Dermis microvascular lymphatic vessel endothelial cell (primary cell): ENCODE results near the gene RAB6A. TPM values are rescaled to one million over a fixed set of nuclear protein-coding genes. Genes with fewer than 3 reads are reported as not detected.

ENCODE experiments used
- DNase-seq, 2 donors: peaks; one replicate each; pipeline versions ENCODE4 v3.0.0 to v3.0.0-alpha.2; 2010; ENCODE audit warnings: low read depth in 2 of 2
- total RNA-seq: library from RNA; depleted of rRNA; stranded (reverse); fragments of >200 nt; gene quantifications from 2 replicates; pipeline ENCODE4 v1.2.1, GENCODE V29; 2014

RAB6A gene
- total RNA-seq, 1 donor from 2014 or later = 80.4 TPM

DNA sequence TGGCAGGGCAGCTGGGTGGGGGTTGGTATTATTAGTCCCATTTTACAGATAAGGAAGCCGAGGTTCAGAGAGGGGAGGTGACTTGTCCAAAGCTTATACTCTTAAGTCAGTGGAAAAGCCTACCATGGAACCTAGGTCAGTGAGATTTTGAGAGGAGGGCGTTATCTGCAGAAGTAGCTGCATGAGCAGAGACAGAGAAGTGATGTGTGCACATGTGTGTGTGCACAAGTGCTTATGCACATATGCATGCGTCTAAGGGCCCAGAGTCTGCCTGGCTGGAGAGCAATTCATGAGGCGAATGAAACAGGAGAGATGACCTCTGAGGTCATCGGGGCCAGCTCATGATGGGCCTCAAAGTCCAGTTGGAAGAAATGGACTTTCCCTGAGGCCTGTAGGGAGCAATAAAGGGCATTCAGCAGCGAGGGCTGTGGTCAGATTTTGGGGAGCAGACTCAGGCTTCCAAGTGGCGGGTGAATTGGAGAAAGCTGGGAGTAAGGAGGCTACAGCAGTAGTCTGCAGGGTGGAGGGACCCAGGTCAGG is 106.3 kb downstream of the RAB6A start:
- DNase-seq = no peak

DNA sequence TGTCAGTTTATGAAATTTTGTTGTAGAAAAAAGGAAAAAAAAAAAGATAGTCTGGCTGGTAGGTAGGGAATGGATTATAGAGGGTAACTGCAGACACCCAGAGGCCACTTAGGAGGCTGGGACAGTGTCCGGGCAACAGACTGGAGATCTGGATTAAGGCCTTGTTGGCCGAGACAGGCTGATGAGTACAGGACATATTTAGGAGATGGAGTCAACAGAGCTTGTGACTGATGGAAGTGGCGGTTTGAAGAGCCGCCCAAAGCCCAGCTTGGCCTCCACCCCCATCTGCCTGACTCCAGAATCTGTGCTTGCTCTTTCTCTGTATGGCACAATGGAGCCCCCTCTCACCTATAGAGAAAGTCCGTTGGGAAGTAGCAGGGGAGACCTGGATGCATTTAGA is 106.9 kb downstream of the RAB6A start:
- DNase-seq = no peak

DNA sequence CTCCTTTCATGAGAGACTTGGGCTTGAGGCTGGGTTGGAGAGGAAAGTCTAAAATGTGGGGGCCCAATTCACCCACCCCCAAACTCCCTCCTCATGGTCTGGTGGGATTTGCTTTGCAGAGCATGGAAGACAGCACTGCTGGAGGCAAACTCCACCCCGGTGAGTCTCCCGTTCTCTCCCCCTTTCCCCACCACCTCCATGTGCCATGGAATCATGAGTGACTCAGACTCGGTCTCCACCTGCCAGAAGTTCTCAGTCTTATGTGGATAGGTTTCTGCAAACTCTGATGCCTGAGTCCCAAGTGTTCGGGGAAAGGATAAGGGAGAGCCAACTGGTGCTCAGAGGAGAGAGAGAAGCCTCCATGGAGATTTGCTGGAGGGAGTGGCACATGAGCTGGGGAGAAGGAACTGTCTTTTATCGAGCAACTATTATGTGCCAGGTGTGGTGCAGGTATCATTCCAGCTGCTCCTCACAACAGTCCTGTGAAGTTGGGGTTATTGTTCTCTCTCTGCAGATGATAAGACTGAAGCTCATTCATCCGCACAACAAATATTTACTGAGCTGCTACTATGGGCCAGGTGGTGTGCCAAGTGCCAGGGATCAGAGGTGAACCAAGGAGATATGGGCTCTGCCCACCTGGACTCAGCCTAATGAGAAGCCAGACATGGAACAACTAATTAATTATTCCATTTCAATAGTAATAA is 107.9 kb downstream of the RAB6A start:
- DNase-seq = no peak

DNA sequence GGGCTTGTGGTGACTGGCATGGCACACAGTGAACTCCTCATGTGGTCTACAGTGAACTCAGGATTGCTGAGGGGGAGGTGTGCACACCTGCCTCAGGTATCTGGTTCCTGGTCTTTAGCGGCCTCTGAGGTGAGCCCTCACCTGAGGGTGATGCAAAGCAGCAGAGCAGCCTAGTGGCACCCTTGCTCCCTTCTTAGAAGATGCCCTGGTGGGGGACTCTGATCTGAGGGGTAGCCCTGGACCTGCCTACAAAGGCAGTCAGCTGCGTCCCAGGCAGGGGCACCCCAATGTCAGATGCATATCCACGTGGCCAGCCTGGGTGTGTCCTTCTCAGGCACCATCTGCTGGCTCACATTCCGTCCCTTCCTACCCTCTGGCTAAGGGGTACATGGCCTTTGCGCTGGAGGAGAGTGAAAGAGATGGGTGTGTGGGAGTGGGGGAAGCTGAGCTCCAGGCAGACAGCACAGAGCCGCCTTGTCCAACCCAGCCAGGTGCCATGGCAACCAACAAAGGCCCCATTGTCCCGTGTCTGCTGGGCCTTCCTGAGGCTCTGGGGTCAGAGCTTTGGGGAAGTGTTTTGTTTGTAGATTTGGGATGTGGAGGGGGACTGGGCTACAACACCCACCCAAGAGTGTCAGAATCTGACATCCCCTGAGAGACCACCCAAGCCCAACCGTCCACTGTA is 108.7 kb downstream of the RAB6A start:
- DNase-seq = peak; percentile 33 to 40

DNA sequence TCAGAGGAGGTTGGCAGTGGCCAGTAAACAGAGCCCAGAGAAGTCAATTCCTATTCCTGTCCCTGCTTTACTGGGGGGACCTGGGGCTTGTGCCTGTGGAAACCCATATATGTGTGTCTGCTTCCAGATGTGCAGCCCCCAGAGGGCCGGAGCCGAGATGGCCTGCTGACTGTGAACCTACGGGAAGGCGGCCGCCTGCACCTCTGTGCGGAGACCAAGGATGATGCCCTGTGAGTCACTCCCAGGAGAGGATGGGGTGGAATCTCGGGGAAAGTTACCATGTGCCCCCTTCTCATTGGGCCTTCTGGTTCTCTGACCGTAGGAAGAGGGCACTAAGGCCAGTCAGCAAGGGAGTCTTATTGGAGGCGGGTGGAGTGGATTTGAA is 109.2 kb downstream of the RAB6A start:
- DNase-seq = no peak

DNA sequence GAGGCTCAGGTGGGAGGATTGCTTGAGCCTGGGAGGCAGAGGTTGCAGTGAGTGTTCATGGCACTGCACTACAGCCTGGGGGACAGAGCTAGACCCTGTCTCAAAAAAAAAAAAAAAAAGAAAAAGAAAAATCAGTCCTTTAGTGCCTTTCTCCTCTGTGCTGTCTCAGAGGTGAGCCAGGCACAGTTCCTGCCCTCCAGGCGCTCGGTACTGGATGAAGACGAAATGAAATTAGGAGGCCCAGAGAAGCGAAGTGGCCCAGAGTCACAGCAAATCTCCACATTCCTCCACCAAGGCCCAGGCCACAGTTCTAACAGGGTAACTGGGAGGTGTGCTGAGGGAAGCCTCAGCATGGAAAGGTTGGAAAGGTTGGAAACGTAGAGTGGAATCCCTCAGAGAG is 109.6 kb downstream of the RAB6A start:
- no peak for DNase-seq

DNA sequence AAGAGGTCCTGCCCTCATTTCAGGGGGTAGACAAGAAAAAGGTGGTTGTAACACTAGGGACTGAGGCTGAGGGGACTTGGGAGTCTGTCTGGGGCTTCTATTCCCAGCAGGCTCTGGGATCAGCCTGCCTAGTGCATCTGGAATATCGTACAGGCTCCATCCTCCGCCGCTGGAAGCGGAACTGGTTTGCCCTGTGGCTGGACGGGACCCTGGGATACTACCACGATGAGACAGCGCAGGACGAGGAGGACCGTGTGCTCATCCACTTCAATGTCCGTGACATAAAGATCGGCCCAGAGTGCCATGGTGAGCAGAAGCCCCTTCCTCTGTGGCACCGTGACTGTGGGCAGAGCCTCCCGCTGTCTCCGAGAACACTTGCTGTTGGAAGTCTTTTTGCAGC is 110.5 kb downstream of the RAB6A start:
- DNase-seq = no peak

DNA sequence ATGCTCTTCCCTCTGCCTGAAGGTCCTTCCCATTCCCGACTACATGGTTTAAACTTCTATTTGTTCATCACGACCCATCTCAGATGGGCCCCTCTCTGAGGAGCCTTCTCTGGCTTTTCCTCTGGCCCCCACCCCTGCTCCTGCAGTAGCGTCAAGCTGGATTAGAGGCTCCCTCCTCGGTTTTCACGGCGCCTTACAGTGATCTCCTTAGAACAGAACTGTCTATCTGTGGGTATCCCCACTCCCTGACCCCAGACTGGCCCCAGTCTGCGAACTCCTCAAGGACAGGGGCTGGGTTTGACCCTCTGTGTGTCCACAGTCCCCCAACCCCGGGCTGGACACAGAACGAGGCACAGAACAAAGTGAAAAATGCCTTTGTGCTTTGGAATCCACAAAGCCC is 111.7 kb downstream of the RAB6A start:
- no peak for DNase-seq

DNA sequence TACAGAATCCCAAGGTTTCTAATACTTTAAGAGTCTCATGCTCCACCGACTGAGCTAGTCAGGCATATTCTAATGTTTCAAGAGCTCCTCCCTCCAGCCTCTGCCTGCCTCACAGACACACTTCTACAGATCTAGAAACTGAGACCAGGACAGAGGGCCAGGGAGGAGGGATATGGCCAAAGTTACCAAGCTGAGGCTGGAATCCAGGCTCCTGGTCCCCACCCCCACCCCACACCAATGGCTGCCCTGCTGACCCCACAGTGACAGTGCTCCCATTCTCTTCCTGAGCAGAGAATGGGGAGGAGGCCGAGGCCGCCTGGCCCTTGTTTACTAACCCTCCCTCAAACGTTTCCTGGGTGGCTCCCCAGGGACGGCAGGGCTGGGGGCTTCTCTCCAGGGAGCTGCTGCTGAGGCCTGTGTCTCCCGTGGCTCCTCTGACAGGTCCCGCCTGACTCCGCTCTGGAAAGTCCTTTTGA is 112.3 kb downstream of the RAB6A start:
- DNase-seq = no peak

DNA sequence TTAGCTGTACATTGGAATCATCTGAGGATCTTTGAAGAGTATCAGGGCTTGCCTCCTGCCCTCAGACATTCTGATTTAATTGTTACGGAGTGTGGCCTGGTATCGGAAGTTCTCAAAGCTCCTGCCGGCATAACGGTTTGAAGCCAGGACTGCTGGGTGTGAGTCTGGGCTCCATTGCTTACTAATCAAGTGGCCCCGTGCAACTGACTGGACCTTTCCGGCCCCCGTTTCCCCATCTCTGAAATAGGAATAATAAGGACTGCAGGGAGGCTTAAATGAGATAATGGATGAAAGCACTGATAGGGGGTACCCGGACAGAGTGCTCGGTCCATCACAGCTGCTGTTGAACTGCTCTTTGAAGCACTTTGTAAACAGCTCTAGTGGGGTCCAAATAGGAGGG is 112.8 kb downstream of the RAB6A start:
- DNase-seq = no peak

DNA sequence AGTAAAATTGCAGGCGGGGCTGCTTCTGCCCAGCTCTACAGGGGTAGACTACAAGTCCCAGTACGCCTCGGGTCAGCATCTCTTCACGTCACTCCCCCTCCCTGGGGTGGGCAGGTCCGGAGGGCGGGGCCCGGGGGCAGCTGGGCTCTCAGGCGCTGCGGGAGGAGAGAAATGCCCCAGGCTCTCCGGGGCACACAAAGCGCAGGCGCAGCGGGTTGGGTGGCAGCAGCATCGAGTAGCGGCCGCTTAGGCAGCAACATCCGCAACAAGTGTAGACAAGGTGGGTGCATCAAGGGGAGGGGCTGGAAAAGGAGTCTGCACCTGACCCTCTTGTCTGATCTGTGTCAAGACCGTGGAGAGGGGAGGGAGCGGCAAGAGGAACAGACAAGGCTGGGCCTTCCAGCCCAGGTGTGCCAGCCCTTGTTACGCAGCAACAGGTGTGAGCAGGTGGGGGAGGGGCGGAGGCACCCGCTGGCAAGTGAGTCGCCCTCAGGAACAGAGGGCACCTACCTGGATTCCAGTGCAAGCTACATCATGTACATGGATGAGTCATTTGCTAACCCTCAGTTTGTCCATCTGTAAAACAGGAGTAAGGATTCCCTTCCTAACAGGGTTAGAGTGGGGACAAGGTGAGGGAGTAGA is 113.3 kb downstream of the RAB6A start:
- DNase-seq = peak; percentile 59 to 79

DNA sequence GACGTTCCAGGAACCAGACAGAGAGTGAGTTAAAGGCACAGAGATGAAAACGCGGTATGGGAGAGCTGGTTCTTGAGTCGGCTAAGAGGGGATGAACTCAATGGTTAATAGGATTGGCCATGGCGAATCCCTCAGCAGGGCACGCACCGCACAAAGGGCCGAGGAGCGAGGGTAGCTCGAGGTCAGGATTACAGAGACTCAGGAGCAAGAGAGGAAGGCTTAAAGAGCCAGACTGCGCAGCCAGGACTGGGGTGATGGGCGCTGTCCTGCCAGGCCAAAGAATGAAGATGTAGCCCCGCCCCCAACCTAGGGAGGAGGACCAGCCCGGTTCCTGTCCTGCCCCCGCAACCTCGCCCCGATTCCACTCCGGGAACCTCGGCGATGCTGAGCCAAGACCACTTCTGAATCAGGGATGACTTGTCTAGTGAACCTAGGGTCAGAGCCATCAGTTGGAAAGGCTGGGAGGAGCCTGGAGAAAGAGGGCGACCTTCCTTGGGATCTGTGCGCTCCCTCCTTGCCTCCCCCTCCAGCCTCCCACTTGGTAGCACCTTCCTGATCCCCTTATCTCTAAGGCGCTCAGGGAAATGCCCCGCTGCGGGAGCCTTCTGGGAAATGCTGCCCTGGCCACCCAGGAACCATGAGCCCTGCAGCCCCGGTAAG is 114.8 kb downstream of the RAB6A start, which contains the start of gene PLEKHB1:
PLEKHB1 (plus strand) TSS at position 610 of the 660 bp plus-strand sequence; CDS start at position 638, 28 bp downstream.
- DNase-seq = no peak

DNA sequence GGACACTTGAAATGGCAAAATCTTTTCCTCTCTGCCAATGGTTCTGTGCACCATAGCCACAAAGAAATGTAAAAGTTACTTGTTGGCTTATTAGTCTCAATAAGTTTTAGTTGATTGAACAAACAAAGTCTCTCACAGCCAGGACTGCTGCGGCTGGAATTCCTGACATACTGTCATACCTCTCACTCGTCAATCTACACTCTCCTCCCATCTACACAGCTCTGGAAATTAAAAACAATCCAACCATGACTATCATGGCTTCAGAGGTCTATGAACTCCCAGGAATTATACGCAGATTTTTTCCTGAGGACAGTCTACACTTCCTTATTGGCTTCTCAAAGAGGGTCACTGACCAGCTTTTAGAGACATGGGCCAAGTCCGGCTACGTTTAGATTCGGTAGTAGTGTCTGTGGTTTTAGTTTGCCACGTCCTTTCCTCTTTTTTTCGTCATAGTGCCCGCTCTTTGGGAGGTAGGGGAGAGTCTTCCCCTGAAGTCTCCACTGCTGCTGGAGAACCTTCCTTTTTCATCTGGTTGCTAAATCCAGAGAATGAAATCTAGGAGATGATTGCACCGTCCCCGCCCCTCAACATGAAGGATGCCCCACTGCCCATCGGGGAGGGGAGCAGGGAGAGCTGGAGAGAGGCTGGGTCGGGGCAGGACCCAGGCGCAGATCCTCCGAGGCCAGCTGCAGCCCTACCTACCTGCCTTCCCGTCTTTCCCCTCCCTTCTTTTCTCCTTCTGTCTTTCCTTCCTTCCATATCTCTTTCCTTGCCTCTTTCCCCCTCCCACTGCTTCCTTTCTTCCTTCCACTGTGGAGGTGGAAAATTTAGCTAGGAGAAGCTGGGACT is 115.5 kb downstream of the RAB6A start:
- DNase-seq = no peak

DNA sequence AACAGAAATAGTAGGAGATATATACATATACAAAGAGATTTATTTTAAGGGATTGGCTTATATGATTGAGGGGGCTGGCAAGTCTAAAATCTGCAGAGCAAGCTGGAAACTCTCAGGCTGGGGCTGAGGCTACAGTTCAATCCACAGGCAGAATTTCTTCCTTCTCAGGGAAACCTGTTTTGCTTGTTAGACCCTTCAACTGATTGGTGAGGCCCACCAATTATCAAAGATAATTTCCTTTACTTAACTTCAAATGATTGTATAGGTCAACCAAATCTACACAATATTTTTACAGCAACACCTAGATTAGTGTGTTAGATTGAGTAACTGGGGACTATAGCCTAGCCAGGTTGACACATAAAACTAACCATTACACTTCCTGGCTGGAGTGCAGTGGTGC is 119.2 kb downstream of the RAB6A start:
- DNase-seq = no peak

DNA sequence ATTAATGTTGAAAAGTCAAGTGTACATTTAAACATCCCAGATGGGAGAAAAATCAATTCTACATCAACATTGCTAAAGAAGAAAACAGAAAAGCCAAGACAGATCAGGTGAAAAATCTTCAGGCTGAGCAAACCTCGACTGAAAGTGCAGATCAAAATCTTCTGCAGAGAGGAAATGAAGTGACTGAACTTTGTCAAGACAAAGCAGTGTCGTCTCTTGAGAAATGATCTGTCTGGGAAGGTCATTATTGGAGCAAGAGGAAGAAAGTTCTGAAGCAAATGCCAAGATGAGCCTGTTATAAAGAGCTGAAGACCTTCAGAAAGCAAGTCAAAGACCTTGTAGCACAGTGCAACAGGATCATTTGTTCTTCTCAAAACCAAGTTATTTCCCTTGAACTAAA is 120.3 kb downstream of the RAB6A start:
- no peak for DNase-seq

DNA sequence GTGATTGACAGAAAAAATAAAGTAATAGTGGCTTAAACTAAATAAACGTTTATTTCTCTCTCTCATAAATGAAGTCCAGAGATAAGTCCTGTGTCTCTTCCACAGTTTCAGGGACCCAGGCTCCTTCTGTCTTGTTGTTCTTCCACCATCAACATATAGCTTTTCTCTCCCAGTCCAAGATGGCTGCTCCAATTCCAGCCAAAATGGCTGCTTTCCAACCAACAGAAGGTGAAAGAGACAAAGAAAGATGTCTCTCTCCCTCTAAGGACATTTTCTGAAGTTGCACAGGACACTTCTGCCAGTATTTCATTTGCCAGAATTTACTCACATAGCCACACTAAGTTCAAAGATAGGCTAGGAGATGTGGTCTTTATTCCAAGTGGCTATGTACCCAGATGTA is 123.9 kb downstream of the RAB6A start:
- DNase-seq = no peak

DNA sequence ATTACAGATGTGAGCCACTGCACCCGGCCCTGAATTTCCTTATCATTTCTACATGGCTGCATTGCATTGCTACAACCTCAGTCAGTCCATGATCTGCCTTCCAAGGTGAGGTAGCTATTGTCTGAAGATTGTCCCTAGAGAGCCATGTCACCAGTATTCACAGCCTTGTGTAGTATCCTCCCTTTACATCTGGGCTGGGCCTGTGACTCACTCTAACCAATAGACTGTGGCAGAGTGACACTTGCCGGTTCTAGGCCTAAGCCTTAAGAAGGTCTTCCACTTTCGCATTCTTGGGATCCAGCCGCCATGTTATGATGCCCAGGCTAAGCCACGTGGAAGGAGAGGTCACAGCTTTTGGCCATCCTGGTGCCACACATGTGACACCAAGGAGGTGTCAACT is 124.6 kb downstream of the RAB6A start:
- no peak for DNase-seq

DNA sequence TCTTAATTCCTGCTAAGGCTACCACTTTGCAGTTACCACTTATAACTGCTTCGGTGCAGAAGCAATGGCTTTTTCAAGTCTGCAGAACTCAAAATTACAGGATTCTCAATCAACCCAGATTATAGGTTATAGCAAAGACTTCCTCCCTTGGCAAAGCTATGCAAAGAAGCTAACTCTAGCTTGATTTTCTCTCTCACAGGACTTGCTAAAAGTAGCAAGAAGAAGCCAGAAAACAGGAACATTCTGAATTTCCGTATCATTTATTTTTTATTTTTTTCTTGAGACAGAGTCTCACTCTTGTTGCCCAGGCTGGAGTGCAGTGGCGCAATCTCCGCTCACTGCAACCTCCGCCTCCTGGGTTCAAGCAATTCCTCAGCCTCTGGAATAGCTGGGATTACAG is 125.2 kb downstream of the RAB6A start:
- DNase-seq = no peak

DNA sequence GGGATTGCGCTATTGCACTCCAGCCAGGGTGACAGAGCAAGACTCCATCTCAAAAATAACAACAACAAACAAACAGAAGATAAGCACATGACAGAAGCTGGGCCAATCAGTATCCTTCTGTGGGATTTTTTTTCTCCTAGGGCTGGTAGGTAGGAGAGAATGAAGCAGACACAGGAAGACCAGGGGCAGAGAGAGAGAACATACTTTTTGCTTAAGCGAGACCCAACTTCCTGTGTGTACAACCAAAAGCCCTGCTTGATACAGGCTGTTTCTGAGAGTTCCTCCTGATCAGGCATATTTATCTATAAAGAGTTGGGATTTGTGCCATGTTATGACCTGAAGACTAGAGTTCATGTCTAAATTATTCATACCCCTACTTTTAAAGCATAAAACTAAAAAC is 126.9 kb downstream of the RAB6A start:
- DNase-seq = no peak

DNA sequence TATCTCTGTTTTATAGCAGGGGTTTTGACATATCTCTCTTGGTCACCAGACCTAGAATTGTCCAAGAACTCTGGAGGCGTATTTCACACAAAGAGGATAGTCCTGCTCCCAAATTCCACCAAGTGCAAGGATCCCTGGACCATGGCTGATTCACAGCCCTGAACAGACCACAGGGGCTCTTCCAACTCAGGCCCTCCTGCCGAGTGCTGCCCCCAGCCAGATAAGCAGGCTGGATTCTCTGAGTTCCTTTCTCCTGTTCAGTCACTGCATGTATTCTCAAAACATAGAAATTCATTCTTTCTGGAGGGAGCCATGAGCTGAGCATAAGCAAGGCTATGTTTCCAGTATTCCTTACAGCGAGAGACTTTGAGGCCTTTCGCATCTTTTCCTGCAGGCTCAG is 127.9 kb downstream of the RAB6A start:
- no peak for DNase-seq

DNA sequence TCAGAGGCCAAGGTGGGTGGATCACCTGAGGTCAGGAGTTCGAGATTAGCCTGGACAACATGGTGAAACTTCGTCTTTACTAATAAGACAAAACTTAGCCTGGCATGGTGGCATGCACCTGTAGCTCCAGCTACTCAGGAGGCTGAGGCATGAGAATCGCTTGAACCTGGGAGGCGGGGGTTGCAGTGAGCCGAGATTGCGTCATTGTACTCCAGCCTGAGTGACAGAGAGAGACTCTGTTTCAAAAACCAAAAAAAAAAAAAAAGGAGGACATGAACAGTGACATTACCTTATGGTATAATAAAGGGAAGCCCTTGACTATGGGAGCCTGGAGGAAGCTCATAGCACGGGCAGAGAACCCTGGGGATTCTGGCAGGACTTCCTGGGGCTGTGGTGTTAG is 131.0 kb downstream of the RAB6A start:
- no peak for DNase-seq
